Measurements from ENCODE around the gene SMIM28.

DNA sequence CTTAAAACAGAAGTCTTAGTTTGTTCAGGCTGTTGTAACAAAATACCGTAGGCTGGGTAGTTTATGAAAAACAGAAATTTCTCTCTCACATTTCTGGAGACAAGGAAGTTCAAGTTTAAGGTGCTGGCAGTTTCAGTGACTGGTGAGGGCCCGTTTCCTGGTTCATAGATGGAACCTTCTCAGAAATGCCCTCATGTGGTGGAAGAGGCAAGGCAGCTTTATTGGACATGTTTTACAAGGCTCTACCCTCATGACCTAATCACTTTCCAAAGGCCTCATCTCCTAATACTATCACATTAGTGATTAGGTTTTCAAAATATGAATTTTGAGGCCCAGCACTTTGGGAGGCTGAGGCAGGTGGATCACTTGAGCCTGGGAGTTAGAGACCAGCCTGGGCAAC is 28.7 kb downstream of the SMIM28 start:
- TF ChIP-seq CTCF (IDR thresholded peaks at IDR 0.05; ENCODE audit: low read depth, low read length, poor library complexity, severe bottlenecking), result no peak
- no peak for TF ChIP-seq EZH2phosphoT487 (IDR thresholded peaks at IDR 0.05; ENCODE audit: borderline replicate concordance, low read length)
